Spleen (tissue), 11 donors: ENCODE results near the gene TFAM. TPM values are rescaled to one million over a fixed set of nuclear protein-coding genes. Genes with fewer than 3 reads are reported as not detected.

Source experiments
- DNase-seq: peaks from one replicate; pipeline ENCODE4 v3.0.0-alpha.2; 2020
- H3K27ac ChIP-seq, 8 donors: fragments of 200-600 bp; sonication (generic) in 7 of 8; 1 replicate in 4 of 8; 2 replicates in 4 of 8; pipeline versions ENCODE4 v1.5.0 to v1.8.0; 2016 to 2021; ENCODE audit warnings: inconsistent platforms in 4 of 8, mild to moderate bottlenecking in 4 of 8, moderate library complexity in 1 of 8
- H3K27me3 ChIP-seq, 7 donors: fragments of 200-600 bp; sonication (generic) in 6 of 7; replicated peaks in 1 of 7; 1 replicate in 4 of 7; 2 replicates in 3 of 7; pipeline versions ENCODE4 v1.5.0 to v1.8.0; 2016 to 2021; ENCODE audit warnings: inconsistent platforms in 3 of 7, mild to moderate bottlenecking in 1 of 7
- H3K36me3 ChIP-seq, 6 donors: fragments of 200-600 bp; sonication (generic) in 5 of 6; 1 replicate in 4 of 6; 2 replicates in 2 of 6; pipeline versions ENCODE4 v1.5.0 to v1.8.0; 2016 to 2021; ENCODE audit warnings: inconsistent platforms in 2 of 6
- H3K4me1 ChIP-seq, 6 donors: fragments of 200-600 bp; sonication (generic) in 5 of 6; 1 replicate in 3 of 6; 2 replicates in 3 of 6; pipeline versions ENCODE4 v1.5.0 to v1.8.0; 2016 to 2021; ENCODE audit warnings: inconsistent platforms in 3 of 6
- H3K4me3 ChIP-seq, 8 donors: fragments of 200-600 bp; sonication (generic) in 7 of 8; 1 replicate in 4 of 8; 2 replicates in 4 of 8; pipeline versions ENCODE4 v1.5.0 to v1.8.0; 2016 to 2021; ENCODE audit warnings: inconsistent platforms in 4 of 8, mild to moderate bottlenecking in 4 of 8, moderate library complexity in 2 of 8
- H3K9me3 ChIP-seq, 8 donors: fragments of 200-600 bp; sonication (generic) in 7 of 8; 1 replicate in 4 of 8; 2 replicates in 4 of 8; pipeline versions ENCODE4 v1.5.0 to v1.8.0; 2016 to 2021; ENCODE audit warnings: inconsistent platforms in 4 of 8
- CTCF ChIP-seq, 11 experiments: fragments of 200-600 bp in 7 of 11; fragments of 450-650 bp in 4 of 11; sonication (generic) in 4 of 11; IDR thresholded peaks in 8 of 11; conservative IDR thresholded peaks in 3 of 11; 1 replicate in 7 of 11; 2 replicates in 4 of 11; pipeline versions ENCODE4 v1.4.0 to v1.8.0; 2016 to 2021; ENCODE audit warnings: antibody characterized with exemption in 11 of 11, inconsistent platforms in 4 of 11, mild to moderate bottlenecking in 1 of 11
- POLR2A ChIP-seq, 3 donors: fragments of 450-650 bp; IDR thresholded peaks; one replicate each; pipeline ENCODE4 v1.5.1; 2017; ENCODE audit warnings: antibody characterized with exemption in 3 of 3, mild to moderate bottlenecking in 1 of 3
- POLR2AphosphoS5 ChIP-seq, 3 donors: sonication (generic); formaldehyde crosslinking; IDR thresholded peaks; one replicate each; pipeline ENCODE4 v1.5.1; 2017; ENCODE audit warnings: antibody characterized with exemption in 3 of 3
- WGBS, 5 donors: extraction: QIAGEN DNeasy Blood & Tissue Kit in 3 of 5; methylation state at CpG; one replicate each; pipeline versions ENCODE4 v1.1.5 to v1.1.7; 2013 to 2018; 5-methylcytosine and 5-hydroxymethylcytosine counted together
- intact Hi-C: fragments of 100-400 bp; cut with DNase I; formaldehyde crosslinking; loops from one replicate; pipeline ENCODE4 v1.15.0; 2023; ENCODE audit warnings: low total_unique reads
- polyA plus RNA-seq, 3 donors: library from polyadenylated mRNA; stranded (reverse); fragments of 200-250 nt; gene quantifications; one replicate each; pipeline ENCODE4 v1.2.1, GENCODE V29; 2013
- total RNA-seq, 7 donors: library from RNA; depleted of rRNA in 3 of 7; stranded (reverse); fragments of >200 nt in 3 of 7; fragmentation: NEBNext Ultra II Directional in 4 of 7; extraction: Animal tissue kit (Norgen Biotek cat#: 25700) in 4 of 7; gene quantifications; one replicate each; pipeline versions ENCODE4 v1.1.0 to v1.2.1, GENCODE V29; 2016 to 2021
- donor health status: healthy with polysubstance abuse.
- donor health status: DM: no; HTN: no; CAD: no; lungs with moderate emphysema.
- donor health status: DM: no; HTN: no; CAD: no.
- donor health status: Bipolar disorder and iron deficiency.
- donor health status: healthy.
- donor health status: DM: no; HTN: no; CAD: no.
- donor health status: DM: yes; HTN: yes; CAD: no.

Gene TFAM
- total and polyA plus RNA-seq, 10 donors, result 7.6 to 39.2 (median 24.1) TPM

GRCh38 chr10:58394471-58394870 is 9.3 kb downstream of the TFAM start:
- intact Hi-C loops, result no loop called here
- H3K36me3 ChIP-seq, result peaks cover 2 to 97% (median 70%) of the 10 kb centered on the region in 6 donors

GRCh38 chr10:58396057-58396456 is 10.8 kb downstream of the TFAM start:
- Histone ChIP-seq H3K27me3 (no peaks in the 10 kb centered on the region), H3K36me3 (peaks cover 0 to 82% (median 58%) of the 10 kb centered on the region in 6 donors), H3K4me3 (no peak overlapping the region), H3K27ac (no peak overlapping the region), H3K4me1 (peaks cover 0 to 10% (median 0%) of the 10 kb centered on the region in 6 donors), H3K9me3 (no peaks in the 10 kb centered on the region)
- DNase-seq, result no peak
- TF ChIP-seq POLR2AphosphoS5 (IDR thresholded peaks at IDR 0.05), result no peak
- TF ChIP-seq POLR2A (IDR thresholded peaks at IDR 0.05), result no peak
- no peak for TF ChIP-seq CTCF (IDR thresholded peaks at IDR 0.05 in 8 of 11, conservative IDR thresholded peaks at IDR 0.05 in 3 of 11)
- intact Hi-C loops, result no loop called here

More at GRCh38 chr10:58394471-58394870, 9.3 kb downstream of the TFAM start:
- H3K4me1 ChIP-seq, result peaks cover 0 to 23% (median 0%) of the 10 kb centered on the region in 6 donors
- H3K27ac ChIP-seq, result no peak overlapping the region
- H3K27me3 ChIP-seq, result no peaks in the 10 kb centered on the region
- no peak for DNase-seq
- TF ChIP-seq CTCF (IDR thresholded peaks at IDR 0.05 in 8 of 11, conservative IDR thresholded peaks at IDR 0.05 in 3 of 11), result no peak
- no peak for TF ChIP-seq POLR2AphosphoS5 (IDR thresholded peaks at IDR 0.05)
- TF ChIP-seq POLR2A (IDR thresholded peaks at IDR 0.05), result no peak
- H3K4me3 ChIP-seq, result no peak overlapping the region
- no peaks in the 10 kb centered on the region for H3K9me3 ChIP-seq

- H3K27ac ChIP-seq, result no peak overlapping the region
- peaks cover 0 to 66% (median 47%) of the 10 kb centered on the region in 6 donors for H3K36me3 ChIP-seq
- DNase-seq, result no peak
- no peaks in the 10 kb centered on the region for H3K9me3 ChIP-seq
- H3K27me3 ChIP-seq, result no peaks in the 10 kb centered on the region
- no peak for TF ChIP-seq CTCF (IDR thresholded peaks at IDR 0.05 in 8 of 11, conservative IDR thresholded peaks at IDR 0.05 in 3 of 11)
- no peak for TF ChIP-seq POLR2AphosphoS5 (IDR thresholded peaks at IDR 0.05)
- no peak for TF ChIP-seq POLR2A (IDR thresholded peaks at IDR 0.05)
- H3K4me1 ChIP-seq, result no peaks in the 10 kb centered on the region
- H3K4me3 ChIP-seq, result no peak overlapping the region
- intact Hi-C loops, result no loop called here
- 79 to 100% (median 97%) methylated on average over 3 of the region's 3 CpGs for WGBS, 5 donors
Observed at GRCh38 chr10:58397830-58398229, 12.6 kb downstream of the TFAM start.

- Histone ChIP-seq H3K36me3 (peaks cover 0 to 50% (median 32%) of the 10 kb centered on the region in 6 donors), H3K27me3 (no peaks in the 10 kb centered on the region), H3K27ac (no peak overlapping the region), H3K9me3 (no peaks in the 10 kb centered on the region), H3K4me1 (no peaks in the 10 kb centered on the region), H3K4me3 (no peak overlapping the region)
- 83 to 95% (median 87%) methylated on average over 4 of the region's 4 CpGs for WGBS, 5 donors
- no peak for DNase-seq
- TF ChIP-seq POLR2AphosphoS5 (IDR thresholded peaks at IDR 0.05) (no peak), POLR2A (IDR thresholded peaks at IDR 0.05) (no peak), CTCF (IDR thresholded peaks at IDR 0.05 in 8 of 11, conservative IDR thresholded peaks at IDR 0.05 in 3 of 11) (no peak)
- intact Hi-C loops, result no loop called here
Observed at GRCh38 chr10:58399410-58399809, 14.2 kb downstream of the TFAM start.
